ENCODE results near the gene UMAD1.

DNA sequence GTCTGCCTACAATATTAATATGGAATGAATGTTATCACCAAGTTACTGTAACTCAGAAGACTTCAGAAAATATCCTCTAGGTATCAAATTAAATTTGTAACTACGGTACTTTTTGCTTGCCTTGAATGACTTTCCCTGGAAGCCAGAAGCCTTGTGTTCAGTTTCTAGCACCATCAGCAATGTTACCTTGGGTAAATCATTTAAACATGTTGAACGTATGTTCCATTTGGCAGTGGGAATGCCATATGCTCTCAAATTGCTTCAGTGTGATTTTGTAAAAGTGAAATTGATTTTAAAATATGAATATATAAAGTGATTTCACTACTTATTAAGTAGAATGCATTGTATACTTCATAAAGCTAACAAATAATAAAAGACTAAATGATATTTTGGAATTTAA is 66.7 kb downstream of the UMAD1 start:
- TF ChIP-seq CTCF (IDR thresholded peaks at IDR 0.05; ENCODE audit: insufficient read depth, low read depth, low read length): no peak
- TF ChIP-seq EZH2 (IDR thresholded peaks at IDR 0.05; ENCODE audit: insufficient read depth, low read length): no peak
